Neuron (in vitro differentiated cells): ENCODE data around the gene MVB12B.

Experiments used
- H2AFZ ChIP-seq: one replicate; pipeline ENCODE4 v1.6.1; 2013; ENCODE audit warnings: low read depth, mild to moderate bottlenecking, inconsistent platforms, low read length, moderate library complexity
- H3K27me3 ChIP-seq: one replicate; pipeline ENCODE4 v1.6.1; 2013; ENCODE audit warnings: low read length; ENCODE audit not compliant: insufficient read depth
- H3K36me3 ChIP-seq: one replicate; pipeline ENCODE4 v1.6.1; 2013; ENCODE audit warnings: low read length; ENCODE audit not compliant: insufficient read depth
- H3K4me1 ChIP-seq: one replicate; pipeline ENCODE4 v1.6.1; 2013; ENCODE audit warnings: low read length; ENCODE audit not compliant: insufficient read depth
- H3K4me3 ChIP-seq: 2 replicates; pipeline ENCODE4 v1.5.1; 2013; ENCODE audit warnings: mild to moderate bottlenecking, low read length, moderate library complexity
- H3K9me3 ChIP-seq: one replicate; pipeline ENCODE4 v1.6.1; 2013; ENCODE audit warnings: low read length

MVB12B gene

GRCh38 chr9:126377176-126377509 lies 50.5 kb downstream of the MVB12B start:
- no peak overlapping the region for H3K4me3 ChIP-seq
- peaks cover 55% of the 10 kb centered on the region for H3K4me1 ChIP-seq
- peaks cover 9% of the 10 kb centered on the region for H3K36me3 ChIP-seq
- H2AFZ ChIP-seq, result no peak overlapping the region
- no peaks in the 10 kb centered on the region for H3K27me3 ChIP-seq
- H3K9me3 ChIP-seq, result no peaks in the 10 kb centered on the region

- Histone ChIP-seq H3K4me3 (no peak overlapping the region), H3K27me3 (no peaks in the 10 kb centered on the region), H2AFZ (no peak overlapping the region), H3K4me1 (peaks cover 55% of the 10 kb centered on the region), H3K36me3 (peaks cover 11% of the 10 kb centered on the region), H3K9me3 (no peaks in the 10 kb centered on the region)
These were observed 50.9 kb downstream of the MVB12B start for GRCh38 chr9:126377536-126377935.

- no peaks in the 10 kb centered on the region for H3K9me3 ChIP-seq
- H3K4me1 ChIP-seq, result peaks cover 50% of the 10 kb centered on the region
- H3K36me3 ChIP-seq, result peaks cover 11% of the 10 kb centered on the region
- no peaks in the 10 kb centered on the region for H3K27me3 ChIP-seq
- H3K4me3 ChIP-seq, result no peak overlapping the region
- no peak overlapping the region for H2AFZ ChIP-seq
These were observed 52.1 kb downstream of the MVB12B start for GRCh38 chr9:126378761-126379160.

DNA sequence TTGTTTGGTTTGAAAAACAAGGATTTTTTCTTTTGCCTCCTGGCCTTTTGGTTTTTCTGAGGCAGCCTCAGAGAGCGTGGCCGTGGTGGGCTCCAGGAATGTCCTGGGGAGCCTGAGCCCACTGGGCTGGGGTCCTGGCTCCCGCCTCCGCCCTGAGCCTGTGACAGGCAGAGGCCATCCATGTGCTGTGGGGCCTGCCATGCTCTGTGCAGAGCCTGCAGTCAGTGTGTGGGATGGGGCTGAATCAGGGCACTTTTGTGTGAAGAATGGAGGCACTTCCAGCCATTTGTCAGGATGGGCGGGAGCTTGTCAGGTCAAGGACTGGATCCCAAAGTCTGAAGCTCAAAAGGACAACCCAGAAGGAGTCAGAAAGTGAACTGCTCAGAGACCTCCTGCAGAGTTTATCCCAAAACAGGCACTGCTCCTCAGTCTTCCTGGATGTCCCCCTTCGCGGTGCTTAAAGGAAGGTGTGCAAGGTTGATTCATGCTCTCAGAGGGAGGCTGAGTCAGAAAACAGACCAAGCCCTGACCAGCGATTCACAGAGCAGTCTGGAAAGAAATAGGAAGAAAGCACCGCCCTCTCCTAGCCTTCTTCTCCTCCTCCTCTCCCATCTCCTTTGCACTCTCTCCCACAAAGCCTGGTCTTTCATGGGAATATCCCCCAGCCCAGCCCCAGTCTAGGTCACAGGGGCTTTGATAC lies 53.2 kb downstream of the MVB12B start:
- H3K27me3 ChIP-seq, result no peaks in the 10 kb centered on the region
- no peak overlapping the region for H2AFZ ChIP-seq
- peaks cover 39% of the 10 kb centered on the region for H3K4me1 ChIP-seq
- peaks cover 11% of the 10 kb centered on the region for H3K36me3 ChIP-seq
- no peak overlapping the region for H3K4me3 ChIP-seq
- no peaks in the 10 kb centered on the region for H3K9me3 ChIP-seq

- peaks cover 33% of the 10 kb centered on the region for H3K4me1 ChIP-seq
- H3K27me3 ChIP-seq, result no peaks in the 10 kb centered on the region
- H2AFZ ChIP-seq, result no peak overlapping the region
- peaks cover 11% of the 10 kb centered on the region for H3K36me3 ChIP-seq
- H3K4me3 ChIP-seq, result no peak overlapping the region
- no peaks in the 10 kb centered on the region for H3K9me3 ChIP-seq
These were observed 53.8 kb downstream of the MVB12B start for GRCh38 chr9:126380447-126380846.

- H2AFZ ChIP-seq, result no peak overlapping the region
- no peak overlapping the region for H3K4me3 ChIP-seq
- no peaks in the 10 kb centered on the region for H3K27me3 ChIP-seq
- peaks cover 13% of the 10 kb centered on the region for H3K36me3 ChIP-seq
- H3K4me1 ChIP-seq, result peaks cover 26% of the 10 kb centered on the region
- no peaks in the 10 kb centered on the region for H3K9me3 ChIP-seq
These were observed 54.6 kb downstream of the MVB12B start for GRCh38 chr9:126381195-126381594.

GRCh38 chr9:126383406-126384046 lies 56.9 kb downstream of the MVB12B start:
- H3K27me3 ChIP-seq, result no peaks in the 10 kb centered on the region
- H3K4me3 ChIP-seq, result no peak overlapping the region
- peaks cover 12% of the 10 kb centered on the region for H3K4me1 ChIP-seq
- no peak overlapping the region for H2AFZ ChIP-seq
- no peaks in the 10 kb centered on the region for H3K9me3 ChIP-seq
- H3K36me3 ChIP-seq, result peaks cover 35% of the 10 kb centered on the region

GRCh38 chr9:126384926-126385325 lies 58.3 kb downstream of the MVB12B start:
- Histone ChIP-seq H2AFZ (no peak overlapping the region), H3K4me1 (peaks cover 2% of the 10 kb centered on the region), H3K4me3 (no peak overlapping the region), H3K36me3 (peaks cover 44% of the 10 kb centered on the region), H3K27me3 (no peaks in the 10 kb centered on the region), H3K9me3 (no peaks in the 10 kb centered on the region)

DNA sequence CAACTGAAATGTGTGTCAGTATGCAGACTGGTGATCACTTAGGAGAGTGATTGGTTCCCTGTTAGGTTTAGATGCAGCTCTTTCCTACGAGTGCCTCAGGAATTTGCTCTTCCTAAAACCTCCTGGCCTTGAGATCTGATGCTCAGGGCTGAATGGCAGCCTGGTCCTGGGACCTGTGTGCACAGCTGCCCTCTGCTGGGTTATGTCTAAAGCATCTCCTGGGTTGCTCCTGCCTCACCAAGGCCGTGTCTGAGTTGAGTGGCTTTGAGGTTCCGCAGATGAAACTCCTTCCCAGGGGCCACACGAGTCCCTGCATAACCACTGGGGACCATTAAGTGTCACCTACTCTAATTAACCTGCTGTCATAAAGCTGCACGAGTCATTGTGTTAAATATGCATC lies 59.5 kb downstream of the MVB12B start:
- Histone ChIP-seq H3K9me3 (no peaks in the 10 kb centered on the region), H3K4me1 (no peaks in the 10 kb centered on the region)

GRCh38 chr9:126386776-126387175 lies 60.1 kb downstream of the MVB12B start:
- no peak overlapping the region for H3K4me3 ChIP-seq
- peaks cover 46% of the 10 kb centered on the region for H3K36me3 ChIP-seq
- no peaks in the 10 kb centered on the region for H3K4me1 ChIP-seq
- no peaks in the 10 kb centered on the region for H3K27me3 ChIP-seq
- H3K9me3 ChIP-seq, result no peaks in the 10 kb centered on the region
- H2AFZ ChIP-seq, result no peak overlapping the region

More for the DNA sequence above, 59.5 kb downstream of the MVB12B start:
- no peak overlapping the region for H2AFZ ChIP-seq
- no peaks in the 10 kb centered on the region for H3K27me3 ChIP-seq
- H3K4me3 ChIP-seq, result no peak overlapping the region
- peaks cover 48% of the 10 kb centered on the region for H3K36me3 ChIP-seq

DNA sequence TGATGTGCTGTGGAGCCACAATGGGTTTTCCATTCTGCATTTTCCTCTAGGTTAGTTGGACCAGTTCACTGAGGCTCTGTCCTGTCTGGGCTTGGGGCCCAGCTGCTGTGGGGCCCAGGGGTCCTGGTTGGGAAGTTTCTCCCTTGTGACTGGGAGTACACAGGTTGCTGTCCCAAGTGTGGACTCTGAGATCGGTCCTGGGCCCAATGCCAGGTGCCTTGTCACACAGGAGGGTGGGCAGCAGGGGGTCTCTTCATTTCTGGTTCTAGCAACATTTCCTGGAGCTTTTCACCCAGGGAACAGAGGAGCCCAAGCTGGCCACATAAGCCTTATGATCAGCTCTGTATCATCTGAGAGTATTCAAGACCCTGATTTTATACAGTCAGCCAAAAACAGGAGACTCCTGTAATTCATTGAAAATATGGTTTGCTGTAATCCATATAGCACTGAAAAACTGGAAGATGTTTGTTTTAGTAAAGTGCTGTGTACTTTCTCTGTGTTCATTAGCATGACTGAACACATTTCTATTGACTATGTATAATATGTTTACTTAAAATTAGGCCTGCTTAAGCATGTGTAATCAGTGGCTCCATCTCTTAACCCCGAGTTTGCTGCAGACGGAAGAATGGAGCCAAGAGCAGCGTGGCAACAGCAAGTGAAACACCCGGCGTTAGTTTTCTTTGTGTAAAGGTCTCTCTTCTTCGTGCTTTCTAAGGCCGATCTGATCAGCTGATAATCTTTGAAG lies 62.5 kb downstream of the MVB12B start:
- Histone ChIP-seq H3K4me1 (no peaks in the 10 kb centered on the region), H2AFZ (no peak overlapping the region), H3K9me3 (no peaks in the 10 kb centered on the region), H3K4me3 (no peak overlapping the region), H3K27me3 (no peaks in the 10 kb centered on the region), H3K36me3 (peaks cover 63% of the 10 kb centered on the region)

- Histone ChIP-seq H3K27me3 (no peaks in the 10 kb centered on the region), H3K4me1 (peaks cover 3% of the 10 kb centered on the region), H3K9me3 (no peaks in the 10 kb centered on the region), H3K4me3 (no peak overlapping the region), H3K36me3 (peaks cover 65% of the 10 kb centered on the region), H2AFZ (no peak overlapping the region)
These were observed 63.4 kb downstream of the MVB12B start for GRCh38 chr9:126389992-126390391.

- H2AFZ ChIP-seq, result no peak overlapping the region
- H3K27me3 ChIP-seq, result no peaks in the 10 kb centered on the region
- H3K4me3 ChIP-seq, result no peak overlapping the region
- no peaks in the 10 kb centered on the region for H3K9me3 ChIP-seq
- peaks cover 75% of the 10 kb centered on the region for H3K36me3 ChIP-seq
- peaks cover 12% of the 10 kb centered on the region for H3K4me1 ChIP-seq
These were observed 64.3 kb downstream of the MVB12B start for GRCh38 chr9:126390923-126391322.
